Neuronal stem cell (in vitro differentiated cells): Measurements from ENCODE around the gene KRTAP19-7.

Experiments used
- DNase-seq: peaks from one replicate; pipeline ENCODE4 v3.0.0-alpha.2; 2013; ENCODE audit warnings: low spot score
- H2AFZ ChIP-seq: one replicate; pipeline ENCODE4 v1.6.1; 2013; ENCODE audit warnings: mild to moderate bottlenecking, low read length, inconsistent platforms
- H2AK5ac ChIP-seq: 2 replicates; pipeline ENCODE4 v1.6.1; 2013; ENCODE audit warnings: low read depth, mild to moderate bottlenecking, inconsistent platforms, low read length, moderate library complexity, mixed read lengths
- H2BK120ac ChIP-seq: 2 replicates; pipeline ENCODE4 v1.6.1; 2013; ENCODE audit warnings: low read depth, mild to moderate bottlenecking, inconsistent platforms, low read length, moderate library complexity, mixed read lengths
- H2BK12ac ChIP-seq: one replicate; pipeline ENCODE4 v1.6.1; 2013; ENCODE audit warnings: low read length, inconsistent platforms
- H2BK15ac ChIP-seq: 2 replicates; pipeline ENCODE4 v1.6.1; 2013; ENCODE audit warnings: mild to moderate bottlenecking, low read length, inconsistent platforms, mixed read lengths
- H2BK5ac ChIP-seq: one replicate; pipeline ENCODE4 v1.6.1; 2013; ENCODE audit warnings: inconsistent platforms, mild to moderate bottlenecking, low read length, moderate library complexity
- H3K14ac ChIP-seq: one replicate; pipeline ENCODE4 v1.6.1; 2013; ENCODE audit warnings: low read length, inconsistent platforms
- H3K18ac ChIP-seq: 2 replicates; pipeline ENCODE4 v1.6.1; 2013; ENCODE audit warnings: low read length, inconsistent platforms
- H3K23ac ChIP-seq: 2 replicates; pipeline ENCODE4 v1.6.1; 2013; ENCODE audit warnings: low read depth, mild to moderate bottlenecking, mixed read lengths, low read length, inconsistent platforms; ENCODE audit not compliant: poor library complexity
- H3K27ac ChIP-seq: replicated peaks from 3 replicates; pipeline ENCODE4 v1.5.1; 2013; ENCODE audit warnings: low read length, inconsistent platforms
- H3K27me3 ChIP-seq, 3 experiments: 2 replicates each; pipeline ENCODE4 v1.6.1; 2013; ENCODE audit warnings: low read length in 3 of 3, mild to moderate bottlenecking in 2 of 3, inconsistent platforms in 1 of 3, low read depth in 1 of 3, mixed read lengths in 1 of 3, moderate library complexity in 1 of 3; ENCODE audit not compliant: control insufficient read depth in 3 of 3, insufficient read depth in 3 of 3
- H3K36me3 ChIP-seq, 2 donors: replicated peaks in 1 of 2; 2 replicates each; pipeline ENCODE4 v1.6.1; 2013; ENCODE audit warnings: low read length in 2 of 2; ENCODE audit not compliant: control insufficient read depth in 2 of 2, insufficient read depth in 2 of 2
- H3K4ac ChIP-seq: 2 replicates; pipeline ENCODE4 v1.6.1; 2013; ENCODE audit warnings: inconsistent platforms, mild to moderate bottlenecking, low read length, moderate library complexity
- H3K4me1 ChIP-seq, 2 donors: 1 replicate in 1 of 2; 2 replicates in 1 of 2; pipeline ENCODE4 v1.6.1; 2013; ENCODE audit warnings: low read length in 2 of 2, low read depth in 1 of 2; ENCODE audit not compliant: control insufficient read depth in 2 of 2, insufficient read depth in 1 of 2
- H3K4me2 ChIP-seq: one replicate; pipeline ENCODE4 v1.6.1; 2013; ENCODE audit warnings: mild to moderate bottlenecking, low read length, inconsistent platforms; ENCODE audit not compliant: insufficient read depth, poor library complexity, severe bottlenecking
- H3K4me3 ChIP-seq, 2 donors: 2 replicates each; pipeline ENCODE4 v1.5.1; 2013; ENCODE audit warnings: low read length in 2 of 2, mild to moderate bottlenecking in 2 of 2, inconsistent platforms in 1 of 2, moderate library complexity in 1 of 2
- H3K79me1 ChIP-seq: one replicate; pipeline ENCODE4 v1.6.1; 2013; ENCODE audit warnings: low read depth, mild to moderate bottlenecking, inconsistent platforms, low read length, moderate library complexity
- H3K9ac ChIP-seq: one replicate; pipeline ENCODE4 v1.6.1; 2013; ENCODE audit warnings: mild to moderate bottlenecking, low read depth, low read length, inconsistent platforms; ENCODE audit not compliant: poor library complexity
- H3K9me3 ChIP-seq, 2 donors: replicated peaks in 1 of 2; 2 replicates each; pipeline versions ENCODE3 to v1.6.1; 2013; ENCODE audit warnings: low read length in 2 of 2, mild to moderate bottlenecking in 2 of 2, inconsistent platforms in 1 of 2, low read depth in 1 of 2, mixed read lengths in 1 of 2, moderate library complexity in 1 of 2; ENCODE audit not compliant: control insufficient read depth in 2 of 2, insufficient read depth in 1 of 2
- H4K8ac ChIP-seq: one replicate; pipeline ENCODE4 v1.6.1; 2013; ENCODE audit warnings: low read depth, mild to moderate bottlenecking, inconsistent platforms, low read length, moderate library complexity
- H4K91ac ChIP-seq: one replicate; pipeline ENCODE4 v1.6.1; 2013; ENCODE audit warnings: low read length, low read depth, mild to moderate bottlenecking, inconsistent platforms; ENCODE audit not compliant: poor library complexity
- WGBS, 2 donors: extraction: QIAGEN DNeasy Blood & Tissue Kit; methylation state at CpG; one replicate each; pipeline ENCODE4 v1.1.7; 2013; ENCODE audit warnings: missing lambda C conversion rate in 2 of 2, mixed read lengths in 1 of 2; ENCODE audit not compliant: insufficient read length in 2 of 2, insufficient replicate concordance in 1 of 2; ENCODE audit errors: extremely low coverage in 2 of 2; 5-methylcytosine and 5-hydroxymethylcytosine counted together

The KRTAP19-7 gene

GRCh38 chr21:30592140-30592539 lies 31.0 kb upstream of the KRTAP19-7 start, which contains the start of gene KRTAP6-3:
Gene KRTAP6-3 (plus strand): TSS chr21:30592440. CDS start chr21:30592446, 6 bp downstream.
- H3K36me3 ChIP-seq: no peaks in the 10 kb centered on the region
- H2BK5ac ChIP-seq: no peak within 1 kb of the TSS
- H4K91ac ChIP-seq: no peak within 1 kb of the TSS
- no peaks in the 10 kb centered on the region for H3K27me3 ChIP-seq
- H4K8ac ChIP-seq: no peak within 1 kb of the TSS
- no peak for DNase-seq
- no peak within 1 kb of the TSS for H2BK120ac ChIP-seq
- peak within 1 kb of the TSS; percentile 8 for H2BK12ac ChIP-seq
- H3K9ac ChIP-seq: no peak within 1 kb of the TSS
- no peak within 1 kb of the TSS for H3K27ac ChIP-seq
- H2AK5ac ChIP-seq: peak within 1 kb of the TSS; percentile 28
- no peak within 1 kb of the TSS for H3K4me3 ChIP-seq
- no peak within 1 kb of the TSS for H3K23ac ChIP-seq
- peak within 1 kb of the TSS; percentile 55 for H3K18ac ChIP-seq
- no peaks in the 10 kb centered on the region for H3K4me1 ChIP-seq
- no peaks in the 10 kb centered on the region for H3K9me3 ChIP-seq
- no peak within 1 kb of the TSS for H3K14ac ChIP-seq
- peak within 1 kb of the TSS; percentile 24 for H3K4ac ChIP-seq
- peak within 1 kb of the TSS; percentile 33 for H2BK15ac ChIP-seq
- H2AFZ ChIP-seq: no peak within 1 kb of the TSS
- H3K4me2 ChIP-seq: no peak within 1 kb of the TSS
- WGBS, 2 donors: no CpG with 5 or more reads among the region's 4 CpGs
- no peaks in the 10 kb centered on the region for H3K79me1 ChIP-seq

- DNase-seq: no peak
- H2BK120ac ChIP-seq: no peak within 1 kb of the TSS
- H2AFZ ChIP-seq: no peak within 1 kb of the TSS
- H2BK12ac ChIP-seq: no peak within 1 kb of the TSS
- H3K14ac ChIP-seq: no peak within 1 kb of the TSS
- no peak within 1 kb of the TSS for H3K18ac ChIP-seq
- H2AK5ac ChIP-seq: no peak within 1 kb of the TSS
- H3K9me3 ChIP-seq: no peaks in the 10 kb centered on the region
- H3K4me2 ChIP-seq: no peak within 1 kb of the TSS
- no peak within 1 kb of the TSS for H3K27ac ChIP-seq
- no peak within 1 kb of the TSS for H4K8ac ChIP-seq
- no peak within 1 kb of the TSS for H3K4ac ChIP-seq
- H3K4me3 ChIP-seq: no peak within 1 kb of the TSS
- H2BK5ac ChIP-seq: no peak within 1 kb of the TSS
- no peak within 1 kb of the TSS for H3K23ac ChIP-seq
- no peak within 1 kb of the TSS for H4K91ac ChIP-seq
- H3K79me1 ChIP-seq: no peaks in the 10 kb centered on the region
- no peak within 1 kb of the TSS for H3K9ac ChIP-seq
- no peak within 1 kb of the TSS for H2BK15ac ChIP-seq
- H3K27me3 ChIP-seq: no peaks in the 10 kb centered on the region
- no peaks in the 10 kb centered on the region for H3K36me3 ChIP-seq
- no peaks in the 10 kb centered on the region for H3K4me1 ChIP-seq
Observed at GRCh38 chr21:30590297-30590696, 29.2 kb upstream of the KRTAP19-7 start, which contains the start of gene KRTAP22-2. Gene KRTAP22-2 (minus strand): TSS chr21:30590397.

GRCh38 chr21:30582870-30583269 lies 21.8 kb upstream of the KRTAP19-7 start:
- H3K4ac ChIP-seq: no peak overlapping the region
- no peak overlapping the region for H2BK15ac ChIP-seq

GRCh38 chr21:30580132-30580531 lies 19.0 kb upstream of the KRTAP19-7 start:
- WGBS, 2 donors: no CpG with 5 or more reads among the region's 3 CpGs
- H3K4me2 ChIP-seq: no peak overlapping the region
- H3K79me1 ChIP-seq: no peaks in the 10 kb centered on the region

More at GRCh38 chr21:30582870-30583269, 21.8 kb upstream of the KRTAP19-7 start:
- no peak overlapping the region for H2BK5ac ChIP-seq
- peaks cover 0 to 13% of the 10 kb centered on the region in 2 donors for H3K4me1 ChIP-seq
- no peak overlapping the region for H3K4me2 ChIP-seq
- H3K27me3 ChIP-seq: no peaks in the 10 kb centered on the region
- no peaks in the 10 kb centered on the region for H3K79me1 ChIP-seq
- H3K23ac ChIP-seq: no peak overlapping the region
- no CpG with 5 or more reads among the region's 1 CpG for WGBS, 2 donors
- H3K36me3 ChIP-seq: no peaks in the 10 kb centered on the region
- no peak overlapping the region for H3K27ac ChIP-seq
- H3K18ac ChIP-seq: no peak overlapping the region
- H3K9me3 ChIP-seq: no peaks in the 10 kb centered on the region
- no peak overlapping the region for H3K9ac ChIP-seq
- H3K14ac ChIP-seq: no peak overlapping the region
- no peak overlapping the region for H4K8ac ChIP-seq
- H3K4me3 ChIP-seq: no peak overlapping the region
- no peak overlapping the region for H2BK12ac ChIP-seq
- H2AFZ ChIP-seq: no peak overlapping the region
- H4K91ac ChIP-seq: no peak overlapping the region
- peak; percentile 45 for DNase-seq
- no peak overlapping the region for H2BK120ac ChIP-seq
- H2AK5ac ChIP-seq: no peak overlapping the region

More at GRCh38 chr21:30580132-30580531, 19.0 kb upstream of the KRTAP19-7 start:
- no peak overlapping the region for H2AFZ ChIP-seq
- H2AK5ac ChIP-seq: no peak overlapping the region
- no peak overlapping the region for H4K91ac ChIP-seq
- no peak overlapping the region for H3K9ac ChIP-seq
- no peak overlapping the region for H2BK15ac ChIP-seq
- peak overlapping the region; percentile 14 for H3K27ac ChIP-seq
- H3K4me3 ChIP-seq: no peak overlapping the region
- peaks cover 0 to 13% of the 10 kb centered on the region in 2 donors for H3K4me1 ChIP-seq
- H3K27me3 ChIP-seq: no peaks in the 10 kb centered on the region
- H3K9me3 ChIP-seq: no peaks in the 10 kb centered on the region
- H4K8ac ChIP-seq: no peak overlapping the region
- H3K23ac ChIP-seq: no peak overlapping the region
- no peak overlapping the region for H3K18ac ChIP-seq
- no peak overlapping the region for H3K4ac ChIP-seq
- no peaks in the 10 kb centered on the region for H3K36me3 ChIP-seq
- H2BK5ac ChIP-seq: no peak overlapping the region
- no peak overlapping the region for H3K14ac ChIP-seq
- DNase-seq: no peak
- no peak overlapping the region for H2BK120ac ChIP-seq
- no peak overlapping the region for H2BK12ac ChIP-seq
